Kidney epithelial cell (primary cell): ENCODE results near the gene AKNA. TPM values are rescaled to one million over a fixed set of nuclear protein-coding genes. Genes with fewer than 3 reads are reported as not detected.

ENCODE experiments used
- DNase-seq: peaks from one replicate; pipeline ENCODE4 v3.0.0-alpha.2; 2010; ENCODE audit warnings: low read depth
- H3K27me3 ChIP-seq: 2 replicates; pipeline ENCODE4 v1.6.0; 2011; ENCODE audit warnings: low read length; ENCODE audit not compliant: control insufficient read depth, insufficient read depth
- H3K36me3 ChIP-seq: 2 replicates; pipeline ENCODE4 v1.5.1; 2011; ENCODE audit warnings: low read length; ENCODE audit not compliant: control insufficient read depth, insufficient read depth
- H3K4me3 ChIP-seq: 2 replicates; pipeline ENCODE4 v1.5.1; 2011; ENCODE audit warnings: low read depth, mild to moderate bottlenecking, control low read depth, low read length
- total RNA-seq: library from RNA; depleted of rRNA; stranded (reverse); fragments of >200 nt; gene quantifications from 2 replicates; pipeline ENCODE4 v1.2.3, GENCODE V29; 2015
- TF ChIP-seq, protein P1 (sequence below): IDR thresholded peaks from 2 replicates; pipeline ENCODE4 v1.5.1; 2011; ENCODE audit warnings: mild to moderate bottlenecking, moderate library complexity, low read length, control low read depth, inconsistent platforms; ENCODE audit not compliant: insufficient read depth, poor library complexity, severe bottlenecking

The AKNA gene
- total RNA-seq, 1 donor from 2014 or later = 34.6 TPM

DNA sequence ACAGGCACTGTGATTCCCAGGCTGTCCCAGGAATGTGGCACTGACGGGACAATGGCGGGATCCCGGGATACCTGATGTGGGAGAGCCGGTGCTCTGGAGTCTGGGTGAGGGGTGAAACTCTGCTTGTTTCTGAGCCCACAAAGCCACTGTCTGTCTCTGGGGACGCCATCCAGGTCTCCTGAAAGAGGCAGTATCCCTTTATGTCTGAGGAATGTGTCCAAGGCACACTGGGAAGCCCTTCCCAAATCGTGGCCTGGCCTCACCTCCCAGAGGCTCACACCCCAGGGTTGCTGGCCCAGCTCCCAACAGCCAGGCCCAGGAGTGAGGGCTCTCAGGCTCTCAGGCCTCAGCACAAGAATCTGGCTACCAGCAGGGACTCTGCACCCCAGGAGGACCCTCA is 31.0 kb downstream of the AKNA start:
- TF ChIP-seq, protein P1, sequence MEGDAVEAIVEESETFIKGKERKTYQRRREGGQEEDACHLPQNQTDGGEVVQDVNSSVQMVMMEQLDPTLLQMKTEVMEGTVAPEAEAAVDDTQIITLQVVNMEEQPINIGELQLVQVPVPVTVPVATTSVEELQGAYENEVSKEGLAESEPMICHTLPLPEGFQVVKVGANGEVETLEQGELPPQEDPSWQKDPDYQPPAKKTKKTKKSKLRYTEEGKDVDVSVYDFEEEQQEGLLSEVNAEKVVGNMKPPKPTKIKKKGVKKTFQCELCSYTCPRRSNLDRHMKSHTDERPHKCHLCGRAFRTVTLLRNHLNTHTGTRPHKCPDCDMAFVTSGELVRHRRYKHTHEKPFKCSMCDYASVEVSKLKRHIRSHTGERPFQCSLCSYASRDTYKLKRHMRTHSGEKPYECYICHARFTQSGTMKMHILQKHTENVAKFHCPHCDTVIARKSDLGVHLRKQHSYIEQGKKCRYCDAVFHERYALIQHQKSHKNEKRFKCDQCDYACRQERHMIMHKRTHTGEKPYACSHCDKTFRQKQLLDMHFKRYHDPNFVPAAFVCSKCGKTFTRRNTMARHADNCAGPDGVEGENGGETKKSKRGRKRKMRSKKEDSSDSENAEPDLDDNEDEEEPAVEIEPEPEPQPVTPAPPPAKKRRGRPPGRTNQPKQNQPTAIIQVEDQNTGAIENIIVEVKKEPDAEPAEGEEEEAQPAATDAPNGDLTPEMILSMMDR = no peak
- H3K36me3 ChIP-seq = peaks cover 14% of the 10 kb centered on the region
- H3K4me3 ChIP-seq = no peak overlapping the region
- no peak for DNase-seq
- no peaks in the 10 kb centered on the region for H3K27me3 ChIP-seq

DNA sequence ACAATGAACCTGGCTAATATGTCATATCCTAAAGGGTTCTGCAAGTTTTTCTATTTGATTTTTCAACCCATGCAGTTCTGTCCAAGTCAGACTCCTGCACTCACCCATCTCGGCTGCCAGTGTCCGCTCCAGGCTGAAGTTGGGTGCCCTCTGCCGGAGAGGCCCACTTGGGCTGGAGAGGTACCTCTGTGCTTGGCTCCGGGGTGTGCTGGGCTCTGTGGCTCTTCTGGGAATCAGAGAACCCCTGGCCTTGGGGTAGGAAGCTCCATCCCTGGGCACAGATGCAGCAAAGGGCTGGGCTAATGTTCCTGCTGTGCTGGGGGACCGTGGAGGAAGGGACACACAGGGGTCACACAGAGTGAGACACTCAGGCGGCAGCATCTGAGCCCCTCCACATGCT is 32.0 kb downstream of the AKNA start:
- Histone ChIP-seq H3K4me3 (no peak overlapping the region), H3K27me3 (no peaks in the 10 kb centered on the region), H3K36me3 (peaks cover 13% of the 10 kb centered on the region)
- TF ChIP-seq, protein P1 = no peak
- DNase-seq = no peak

DNA sequence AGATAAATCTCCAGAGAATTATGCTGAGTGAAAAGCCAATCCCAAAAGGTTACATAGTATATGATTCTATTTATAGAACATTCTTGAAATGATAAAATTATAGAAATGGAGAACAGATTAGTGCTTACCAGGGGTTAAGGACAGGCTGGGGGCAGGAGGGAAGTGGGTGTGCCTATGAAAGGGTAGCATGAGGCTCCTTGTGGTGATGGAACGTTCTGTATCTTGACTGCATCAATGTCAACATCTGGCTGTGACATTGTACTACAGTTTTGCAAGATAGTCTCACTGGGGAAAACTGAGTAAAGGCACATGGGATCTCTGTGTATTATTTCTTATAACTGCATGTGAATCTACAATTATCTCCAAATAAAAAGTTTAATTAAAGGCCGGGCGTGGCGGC is 35.9 kb downstream of the AKNA start:
- Histone ChIP-seq H3K4me3 (no peak overlapping the region), H3K27me3 (no peaks in the 10 kb centered on the region), H3K36me3 (peaks cover 8% of the 10 kb centered on the region)
- DNase-seq = no peak
- TF ChIP-seq, protein P1 = no peak

DNA sequence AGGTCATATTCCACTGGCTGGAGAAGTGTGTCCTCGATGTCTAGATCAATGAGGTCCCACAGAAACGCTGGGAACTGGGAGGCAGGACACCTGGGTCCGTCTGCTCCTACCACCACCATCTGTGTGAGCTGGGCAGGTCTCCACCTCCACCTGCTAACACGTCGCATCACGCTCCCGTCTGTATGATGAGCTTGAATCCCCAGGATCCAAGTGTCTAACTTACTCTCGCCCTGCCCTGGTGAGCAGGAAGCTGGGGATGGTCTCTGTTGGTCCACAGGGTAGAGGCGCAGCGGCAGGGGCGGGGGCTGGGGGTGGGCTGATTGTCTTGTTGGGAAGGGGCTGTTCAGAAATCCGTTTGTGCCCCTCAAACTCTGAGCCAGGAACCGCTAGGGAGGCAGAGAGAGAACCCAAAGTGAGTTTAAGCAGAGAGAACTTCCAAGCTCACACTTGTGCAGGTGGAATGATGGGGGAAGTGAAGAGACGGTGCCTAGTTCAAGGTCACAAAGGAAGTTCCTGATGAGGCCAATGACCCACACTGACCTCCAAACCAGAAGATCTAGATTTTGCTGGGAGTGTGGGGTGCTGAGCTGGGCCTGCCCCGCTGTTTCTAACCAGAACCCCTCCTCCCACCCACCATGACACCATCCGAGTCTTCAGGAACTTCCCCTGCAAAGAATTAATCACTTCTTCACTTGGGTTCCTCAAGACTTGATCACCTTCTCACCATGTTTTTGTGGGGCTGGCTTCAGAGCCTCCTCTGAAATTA is 37.0 kb downstream of the AKNA start:
- H3K4me3 ChIP-seq = no peak overlapping the region
- no peak for DNase-seq
- TF ChIP-seq, protein P1 = no peak
- H3K36me3 ChIP-seq = peaks cover 9% of the 10 kb centered on the region
- H3K27me3 ChIP-seq = no peaks in the 10 kb centered on the region

DNA sequence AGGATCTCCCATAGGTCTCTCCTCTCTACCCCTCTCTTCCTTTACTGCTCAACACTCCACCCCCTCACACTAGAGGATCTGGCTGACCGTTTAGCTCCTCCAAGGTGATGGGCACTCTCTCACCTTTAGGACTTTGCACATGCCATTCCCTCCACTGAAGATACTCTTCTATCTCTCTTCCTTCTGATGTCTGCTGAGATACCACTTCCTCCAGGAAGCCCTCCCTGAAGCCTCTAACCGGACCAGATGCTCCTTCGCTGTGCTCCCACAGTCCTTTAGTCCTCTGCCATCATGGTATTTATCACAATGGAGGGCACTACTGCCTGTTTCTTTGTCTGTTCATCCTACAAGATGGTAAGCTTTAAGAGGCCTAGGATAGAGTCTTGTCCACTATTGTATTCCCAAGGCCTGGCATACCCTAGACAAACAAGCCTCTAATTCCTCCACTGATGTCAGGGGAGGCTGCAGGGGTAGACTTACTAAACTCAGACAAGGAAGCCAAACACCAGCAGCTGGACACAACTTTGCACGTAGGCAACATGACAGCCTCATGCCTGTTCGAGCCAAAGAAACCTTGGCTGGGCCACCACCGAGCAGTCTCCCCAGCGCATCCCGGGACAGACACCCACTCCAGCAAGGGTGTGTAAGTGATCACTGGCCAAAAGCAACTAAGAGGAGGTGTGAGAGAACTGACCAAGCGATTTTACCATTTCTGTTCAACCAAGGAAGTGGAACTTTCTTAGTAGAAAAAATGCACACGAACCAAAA is 37.9 kb downstream of the AKNA start:
- H3K4me3 ChIP-seq = no peak overlapping the region
- peaks cover 7% of the 10 kb centered on the region for H3K36me3 ChIP-seq
- H3K27me3 ChIP-seq = no peaks in the 10 kb centered on the region
- DNase-seq = no peak
- TF ChIP-seq, protein P1 = no peak
